PC-9 (cell line): ENCODE data around the gene MAGEA2.

ENCODE experiments used
- EZH2 ChIP-seq: fragments of 200-600 bp; sonication (generic); IDR thresholded peaks from 2 replicates; pipeline ENCODE4 v1.8.0; 2017; ENCODE audit warnings: antibody characterized with exemption, low read depth
- TF ChIP-seq, protein P1 (sequence below): fragments of 200-600 bp; sonication (generic); conservative IDR thresholded peaks from 2 replicates; pipeline ENCODE4 v1.6.1; 2017; ENCODE audit warnings: mixed run types, antibody characterized with exemption, mild to moderate bottlenecking, moderate library complexity

DNA sequence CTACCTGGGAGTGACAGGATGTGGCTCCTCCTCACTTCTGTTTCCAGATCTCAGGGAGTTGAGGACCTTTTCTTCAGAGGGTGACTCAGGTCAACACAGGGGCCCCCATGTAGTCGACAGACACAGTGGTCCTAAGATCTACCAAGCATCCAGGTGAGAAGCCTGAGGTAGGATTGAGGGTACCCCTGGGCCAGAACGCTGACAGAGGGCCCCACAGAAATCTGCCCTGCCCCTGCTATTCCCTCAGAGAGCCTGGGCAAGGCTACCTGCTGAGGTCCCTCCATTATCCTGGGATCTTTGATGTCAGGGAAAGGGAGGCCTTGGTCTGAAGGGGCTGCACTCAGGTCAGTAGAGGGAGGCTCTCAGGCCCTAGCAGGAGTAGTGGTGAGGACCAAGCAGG, 18.5 kb downstream of the MAGEA2 start:
- TF ChIP-seq, protein P1, sequence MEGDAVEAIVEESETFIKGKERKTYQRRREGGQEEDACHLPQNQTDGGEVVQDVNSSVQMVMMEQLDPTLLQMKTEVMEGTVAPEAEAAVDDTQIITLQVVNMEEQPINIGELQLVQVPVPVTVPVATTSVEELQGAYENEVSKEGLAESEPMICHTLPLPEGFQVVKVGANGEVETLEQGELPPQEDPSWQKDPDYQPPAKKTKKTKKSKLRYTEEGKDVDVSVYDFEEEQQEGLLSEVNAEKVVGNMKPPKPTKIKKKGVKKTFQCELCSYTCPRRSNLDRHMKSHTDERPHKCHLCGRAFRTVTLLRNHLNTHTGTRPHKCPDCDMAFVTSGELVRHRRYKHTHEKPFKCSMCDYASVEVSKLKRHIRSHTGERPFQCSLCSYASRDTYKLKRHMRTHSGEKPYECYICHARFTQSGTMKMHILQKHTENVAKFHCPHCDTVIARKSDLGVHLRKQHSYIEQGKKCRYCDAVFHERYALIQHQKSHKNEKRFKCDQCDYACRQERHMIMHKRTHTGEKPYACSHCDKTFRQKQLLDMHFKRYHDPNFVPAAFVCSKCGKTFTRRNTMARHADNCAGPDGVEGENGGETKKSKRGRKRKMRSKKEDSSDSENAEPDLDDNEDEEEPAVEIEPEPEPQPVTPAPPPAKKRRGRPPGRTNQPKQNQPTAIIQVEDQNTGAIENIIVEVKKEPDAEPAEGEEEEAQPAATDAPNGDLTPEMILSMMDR: no peak
- no peak for TF ChIP-seq EZH2
